DND-41 (cell line): ENCODE results near the gene SCYGR1.

Source experiments
- ATAC-seq: fragments of 200-7000 bp; cut with Tn5 transposase; 3 replicates; pipeline ENCODE4 v1.9.1; 2021; ENCODE audit warnings: low read depth; ENCODE audit not compliant: insufficient read depth
- DNase-seq: peaks from one replicate; pipeline ENCODE4 v3.0.0-alpha.2; 2020
- H2AFZ ChIP-seq: 2 replicates; pipeline ENCODE4 v1.6.0; 2012; ENCODE audit warnings: low read depth, low read length
- H3K27ac ChIP-seq: 2 replicates; pipeline ENCODE4 v1.5.1; 2012; ENCODE audit warnings: low read length, inconsistent platforms
- H3K27me3 ChIP-seq: fragments of 200-600 bp; sonication (generic); 2 replicates; pipeline ENCODE4 v1.6.0; 2012; ENCODE audit warnings: low read length, mild to moderate bottlenecking, inconsistent platforms; ENCODE audit not compliant: insufficient read depth, poor library complexity
- H3K36me3 ChIP-seq: 2 replicates; pipeline ENCODE4 v1.5.1; 2012; ENCODE audit warnings: low read length, inconsistent platforms; ENCODE audit not compliant: insufficient read depth
- H3K4me1 ChIP-seq: 2 replicates; pipeline ENCODE4 v1.5.1; 2012; ENCODE audit warnings: mild to moderate bottlenecking, low read length; ENCODE audit not compliant: insufficient read depth
- H3K4me2 ChIP-seq: 2 replicates; pipeline ENCODE4 v1.6.0; 2012; ENCODE audit warnings: mild to moderate bottlenecking, moderate library complexity, low read length, inconsistent platforms; ENCODE audit not compliant: insufficient read depth
- H3K4me3 ChIP-seq, 2 experiments: fragments of 200-600 bp in 1 of 2; shearing (Covaris generic) in 1 of 2; 2 replicates each; pipeline ENCODE4 v1.5.1; 2012 to 2016; ENCODE audit warnings: inconsistent platforms in 2 of 2, low read length in 2 of 2, mild to moderate bottlenecking in 2 of 2, low read depth in 1 of 2, moderate library complexity in 1 of 2
- H3K79me2 ChIP-seq: 2 replicates; pipeline ENCODE4 v1.6.0; 2012; ENCODE audit warnings: low read length, inconsistent platforms; ENCODE audit not compliant: insufficient read depth
- H3K9ac ChIP-seq: 2 replicates; pipeline ENCODE4 v1.6.0; 2012; ENCODE audit warnings: low read depth, mild to moderate bottlenecking, inconsistent platforms, low read length, moderate library complexity
- H3K9me3 ChIP-seq: 2 replicates; pipeline ENCODE4 v1.5.1; 2012; ENCODE audit warnings: low read length, moderate library complexity, mild to moderate bottlenecking, inconsistent platforms; ENCODE audit not compliant: insufficient read depth, severe bottlenecking
- H4K20me1 ChIP-seq: 2 replicates; pipeline ENCODE4 v1.6.0; 2012; ENCODE audit warnings: low read length; ENCODE audit not compliant: insufficient read depth
- EZH2 ChIP-seq: IDR thresholded peaks from 3 replicates; pipeline ENCODE4 v1.6.1; 2012; ENCODE audit warnings: borderline replicate concordance, low read depth, mild to moderate bottlenecking, moderate library complexity, low read length, inconsistent platforms; ENCODE audit not compliant: severe bottlenecking
- TF ChIP-seq, protein P1 (sequence below): IDR thresholded peaks from 2 replicates; pipeline ENCODE4 v1.5.1; 2012; ENCODE audit warnings: borderline replicate concordance, low read length, moderate library complexity, mild to moderate bottlenecking; ENCODE audit not compliant: poor library complexity, severe bottlenecking; ENCODE audit errors: extremely low read depth

SCYGR1 gene

GRCh38 chr2:227395556-227395955, 7.8 kb upstream of the SCYGR1 start:
- no peak for TF ChIP-seq EZH2
- TF ChIP-seq, protein P1, sequence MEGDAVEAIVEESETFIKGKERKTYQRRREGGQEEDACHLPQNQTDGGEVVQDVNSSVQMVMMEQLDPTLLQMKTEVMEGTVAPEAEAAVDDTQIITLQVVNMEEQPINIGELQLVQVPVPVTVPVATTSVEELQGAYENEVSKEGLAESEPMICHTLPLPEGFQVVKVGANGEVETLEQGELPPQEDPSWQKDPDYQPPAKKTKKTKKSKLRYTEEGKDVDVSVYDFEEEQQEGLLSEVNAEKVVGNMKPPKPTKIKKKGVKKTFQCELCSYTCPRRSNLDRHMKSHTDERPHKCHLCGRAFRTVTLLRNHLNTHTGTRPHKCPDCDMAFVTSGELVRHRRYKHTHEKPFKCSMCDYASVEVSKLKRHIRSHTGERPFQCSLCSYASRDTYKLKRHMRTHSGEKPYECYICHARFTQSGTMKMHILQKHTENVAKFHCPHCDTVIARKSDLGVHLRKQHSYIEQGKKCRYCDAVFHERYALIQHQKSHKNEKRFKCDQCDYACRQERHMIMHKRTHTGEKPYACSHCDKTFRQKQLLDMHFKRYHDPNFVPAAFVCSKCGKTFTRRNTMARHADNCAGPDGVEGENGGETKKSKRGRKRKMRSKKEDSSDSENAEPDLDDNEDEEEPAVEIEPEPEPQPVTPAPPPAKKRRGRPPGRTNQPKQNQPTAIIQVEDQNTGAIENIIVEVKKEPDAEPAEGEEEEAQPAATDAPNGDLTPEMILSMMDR: no peak
- no peak overlapping the region for H2AFZ ChIP-seq
- H3K27ac ChIP-seq: no peak overlapping the region
- H3K4me3 ChIP-seq: no peak overlapping the region
- ATAC-seq: no peak
- H3K4me2 ChIP-seq: no peak overlapping the region
- H4K20me1 ChIP-seq: no peaks in the 10 kb centered on the region
- DNase-seq: no peak
- no peaks in the 10 kb centered on the region for H3K4me1 ChIP-seq
- no peaks in the 10 kb centered on the region for H3K36me3 ChIP-seq
- no peaks in the 10 kb centered on the region for H3K27me3 ChIP-seq
- no peaks in the 10 kb centered on the region for H3K9me3 ChIP-seq
- no peak overlapping the region for H3K9ac ChIP-seq
- no peaks in the 10 kb centered on the region for H3K79me2 ChIP-seq

DNA sequence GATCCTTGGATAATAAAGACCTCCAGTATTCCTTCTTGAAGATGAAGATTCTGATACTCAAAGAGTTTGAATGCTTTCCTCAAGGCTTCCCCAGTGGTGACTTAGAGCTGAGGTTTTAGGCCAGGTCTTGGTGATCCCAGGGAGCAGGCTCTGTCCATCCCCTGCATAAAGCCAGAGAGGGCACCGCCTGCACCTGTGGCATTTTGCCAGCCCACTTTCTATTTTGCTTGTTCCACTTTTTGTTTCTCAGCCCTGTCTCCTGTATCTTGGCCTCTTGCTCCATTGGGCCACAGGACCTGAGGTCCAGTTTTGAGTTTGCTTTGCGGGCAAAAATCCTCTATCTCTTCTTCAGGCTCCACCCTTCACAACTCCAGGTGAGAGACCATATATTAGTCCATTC, 6.7 kb upstream of the SCYGR1 start:
- no peak overlapping the region for H3K9ac ChIP-seq
- TF ChIP-seq EZH2: no peak
- TF ChIP-seq, protein P1: no peak
- DNase-seq (no peak), ATAC-seq (no peak)
- no peaks in the 10 kb centered on the region for H3K36me3 ChIP-seq
- H3K27me3 ChIP-seq: no peaks in the 10 kb centered on the region
- no peak overlapping the region for H3K27ac ChIP-seq
- no peaks in the 10 kb centered on the region for H4K20me1 ChIP-seq
- no peak overlapping the region for H3K4me2 ChIP-seq
- H3K79me2 ChIP-seq: no peaks in the 10 kb centered on the region
- no peak overlapping the region for H3K4me3 ChIP-seq
- H3K9me3 ChIP-seq: no peaks in the 10 kb centered on the region
- H2AFZ ChIP-seq: no peak overlapping the region
- no peaks in the 10 kb centered on the region for H3K4me1 ChIP-seq

- H3K27me3 ChIP-seq: no peaks in the 10 kb centered on the region
- H2AFZ ChIP-seq: no peak overlapping the region
- H3K4me1 ChIP-seq: no peaks in the 10 kb centered on the region
- H3K4me3 ChIP-seq: no peak overlapping the region
- ATAC-seq (no peak), DNase-seq (no peak)
- H4K20me1 ChIP-seq: no peaks in the 10 kb centered on the region
- TF ChIP-seq EZH2: no peak
- TF ChIP-seq, protein P1: no peak
- no peak overlapping the region for H3K4me2 ChIP-seq
- no peaks in the 10 kb centered on the region for H3K36me3 ChIP-seq
- no peaks in the 10 kb centered on the region for H3K9me3 ChIP-seq
- H3K9ac ChIP-seq: no peak overlapping the region
- no peaks in the 10 kb centered on the region for H3K79me2 ChIP-seq
- H3K27ac ChIP-seq: no peak overlapping the region
Observed at GRCh38 chr2:227390468-227391256, 2.9 kb upstream of the SCYGR1 start.

DNA sequence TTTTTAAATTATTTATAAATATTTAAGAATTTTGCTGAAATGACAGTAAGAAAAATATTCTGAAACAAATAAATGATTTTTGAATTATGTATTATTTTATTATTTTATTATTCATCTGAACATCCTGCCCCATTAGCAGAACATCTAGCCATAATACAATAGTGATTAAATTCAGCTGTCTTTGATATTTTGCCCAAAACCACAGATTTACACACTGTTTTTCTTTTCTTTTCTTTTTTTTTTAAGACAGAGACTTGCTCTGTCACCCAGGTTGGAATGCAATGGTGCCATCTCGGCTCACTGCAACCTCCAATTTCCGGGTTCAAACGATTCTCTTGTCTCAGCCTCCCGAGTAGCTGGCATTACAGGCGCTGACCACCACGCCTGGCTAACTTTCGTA, 1.9 kb upstream of the SCYGR1 start:
- no peak for ATAC-seq
- H3K36me3 ChIP-seq: no peaks in the 10 kb centered on the region
- H2AFZ ChIP-seq: no peak overlapping the region
- H3K27me3 ChIP-seq: no peaks in the 10 kb centered on the region
- no peak overlapping the region for H3K4me2 ChIP-seq
- H3K79me2 ChIP-seq: no peaks in the 10 kb centered on the region
- H4K20me1 ChIP-seq: no peaks in the 10 kb centered on the region
- no peak overlapping the region for H3K9ac ChIP-seq
- H3K4me1 ChIP-seq: no peaks in the 10 kb centered on the region
- TF ChIP-seq, protein P1: no peak
- TF ChIP-seq EZH2: no peak
- no peak overlapping the region for H3K4me3 ChIP-seq
- H3K27ac ChIP-seq: no peak overlapping the region
- no peak for DNase-seq
- no peaks in the 10 kb centered on the region for H3K9me3 ChIP-seq
